Neural cell (in vitro differentiated cells): ENCODE measurements around the gene PRKCQ. TPM values are rescaled to one million over a fixed set of nuclear protein-coding genes. Genes with fewer than 3 reads are reported as not detected.

Experiments used
- H2AFZ ChIP-seq: fragments of 200-600, 300-800 bp; sonication (generic), shearing (Covaris generic); 2 replicates; pipeline ENCODE4 v1.6.0; 2014; ENCODE audit warnings: low read depth, mild to moderate bottlenecking, antibody characterized with exemption, low read length, moderate library complexity
- H3F3A ChIP-seq: fragments of 200-600 bp; shearing (Covaris generic); 2 replicates; pipeline ENCODE4 v1.6.1; 2016; ENCODE audit warnings: mild to moderate bottlenecking, moderate library complexity, mixed read lengths, antibody characterized with exemption, low read length; ENCODE audit not compliant: insufficient read depth, poor library complexity, severe bottlenecking
- H3K27ac ChIP-seq: fragments of 200-600, 300-800 bp; sonication (generic), shearing (Covaris generic); 2 replicates; pipeline ENCODE4 v1.5.1; 2014; ENCODE audit warnings: mild to moderate bottlenecking, low read length, moderate library complexity
- H3K27me3 ChIP-seq: fragments of 300-800, 200-600 bp; sonication (generic), shearing (Covaris generic); 2 replicates; pipeline ENCODE4 v1.6.0; 2014; ENCODE audit warnings: mild to moderate bottlenecking, low read depth, low read length, moderate library complexity; ENCODE audit not compliant: insufficient read depth
- H3K36me3 ChIP-seq: fragments of 300-800, 200-600 bp; sonication (generic), shearing (Covaris generic); 2 replicates; pipeline ENCODE4 v1.5.1; 2014; ENCODE audit warnings: mild to moderate bottlenecking, antibody characterized with exemption, low read length, moderate library complexity; ENCODE audit not compliant: insufficient read depth
- H3K4me2 ChIP-seq: fragments of 300-800, 200-600 bp; sonication (generic), shearing (Covaris generic); 2 replicates; pipeline ENCODE4 v1.6.0; 2014; ENCODE audit warnings: mild to moderate bottlenecking, low read length
- H3K4me3 ChIP-seq: fragments of 300-800, 200-600 bp; sonication (generic), shearing (Covaris generic); 2 replicates; pipeline ENCODE4 v1.5.1; 2014; ENCODE audit warnings: mild to moderate bottlenecking, low read length, moderate library complexity
- H3K79me2 ChIP-seq: fragments of 200-600 bp; shearing (Covaris generic); replicated peaks from 2 replicates; pipeline ENCODE4 v1.6.0; 2014; ENCODE audit warnings: mild to moderate bottlenecking, low read length, moderate library complexity; ENCODE audit not compliant: insufficient read depth
- H3K9ac ChIP-seq: fragments of 300-800, 200-600 bp; sonication (generic), shearing (Covaris generic); 2 replicates; pipeline ENCODE4 v1.6.1; 2016; ENCODE audit warnings: mild to moderate bottlenecking, low read length, mixed read lengths
- H3K9me2 ChIP-seq: fragments of 200-600 bp; shearing (Covaris generic); 2 replicates; pipeline ENCODE4 v1.6.1; 2016; ENCODE audit warnings: mild to moderate bottlenecking, low read length, mixed read lengths; ENCODE audit not compliant: insufficient read depth
- H3K9me3 ChIP-seq: fragments of 200-600, 300-800 bp; sonication (generic), shearing (Covaris generic); 2 replicates; pipeline ENCODE4 v1.6.1; 2016; ENCODE audit warnings: mild to moderate bottlenecking, mixed run types, low read length, moderate library complexity, mixed read lengths
- H4K20me1 ChIP-seq: fragments of 200-600 bp; shearing (Covaris generic); 2 replicates; pipeline ENCODE4 v1.6.1; 2016; ENCODE audit warnings: mild to moderate bottlenecking, mixed run types; ENCODE audit not compliant: insufficient read depth
- CTCF ChIP-seq: fragments of 450-650 bp; IDR thresholded peaks from 2 replicates; pipeline ENCODE4 v1.5.1; 2014; ENCODE audit warnings: antibody characterized with exemption, mild to moderate bottlenecking, moderate library complexity; ENCODE audit not compliant: poor library complexity, severe bottlenecking
- EP300 ChIP-seq: fragments of 450-650 bp; conservative IDR thresholded peaks from 2 replicates; pipeline ENCODE4 v1.6.1; 2014; ENCODE audit warnings: antibody characterized with exemption, mild to moderate bottlenecking, moderate library complexity; ENCODE audit not compliant: poor library complexity, severe bottlenecking
- EZH2 ChIP-seq: fragments of 200-600, 300-800 bp; shearing (Covaris generic), sonication (generic); IDR thresholded peaks from 2 replicates; pipeline ENCODE4 v1.6.1; 2014; ENCODE audit warnings: antibody characterized with exemption, low read length, borderline replicate concordance, mild to moderate bottlenecking; ENCODE audit not compliant: insufficient read depth, poor library complexity, severe bottlenecking
- MXI1 ChIP-seq: fragments of 450-650 bp; conservative IDR thresholded peaks from 2 replicates; pipeline ENCODE4 v1.6.1; 2014; ENCODE audit warnings: antibody characterized with exemption, mild to moderate bottlenecking; ENCODE audit not compliant: poor library complexity, severe bottlenecking
- POLR2AphosphoS5 ChIP-seq: IDR thresholded peaks from 2 replicates; pipeline ENCODE4 v1.6.1; 2012
- RAD21 ChIP-seq: fragments of 450-650 bp; conservative IDR thresholded peaks from 2 replicates; pipeline ENCODE4 v1.6.1; 2014; ENCODE audit warnings: antibody characterized with exemption, mild to moderate bottlenecking, moderate library complexity
- REST ChIP-seq: IDR thresholded peaks from 2 replicates; pipeline ENCODE4 v1.6.1; 2012; ENCODE audit warnings: borderline replicate concordance
- SMC3 ChIP-seq: fragments of 450-650 bp; conservative IDR thresholded peaks from 2 replicates; pipeline ENCODE4 v1.6.1; 2014; ENCODE audit warnings: antibody characterized with exemption, mild to moderate bottlenecking, moderate library complexity; ENCODE audit not compliant: poor library complexity
- TAF1 ChIP-seq: IDR thresholded peaks from 2 replicates; pipeline ENCODE4 v1.6.1; 2012; ENCODE audit warnings: low read depth
- polyA plus RNA-seq: library from polyadenylated mRNA; depleted of rRNA; stranded (reverse); fragments of >200 nt; gene quantifications from 2 replicates; pipeline ENCODE4 v1.2.3, GENCODE V29; 2014

The PRKCQ gene
- polyA plus RNA-seq, 1 donor from 2014 or later: 0.61 TPM

- H3F3A ChIP-seq: no peaks in the 10 kb centered on the region
- H4K20me1 ChIP-seq: no peaks in the 10 kb centered on the region
- no peak overlapping the region for H3K27ac ChIP-seq
- H3K9me3 ChIP-seq: no peaks in the 10 kb centered on the region
- no peak overlapping the region for H3K4me3 ChIP-seq
- no peaks in the 10 kb centered on the region for H3K27me3 ChIP-seq
- H3K9me2 ChIP-seq: no peaks in the 10 kb centered on the region
- H3K4me2 ChIP-seq: no peak overlapping the region
- H3K9ac ChIP-seq: no peak overlapping the region
- H3K79me2 ChIP-seq: no peaks in the 10 kb centered on the region
- TF ChIP-seq REST (no peak), RAD21 (no peak), TAF1 (no peak), EP300 (no peak), MXI1 (no peak), SMC3 (no peak), CTCF (no peak), EZH2 (no peak), POLR2AphosphoS5 (no peak)
- no peaks in the 10 kb centered on the region for H3K36me3 ChIP-seq
- no peak overlapping the region for H2AFZ ChIP-seq
Observed at GRCh38 chr10:6379015-6379776, 200.9 kb downstream of the PRKCQ start.
